ENCODE results near the gene OSMR.

DNA sequence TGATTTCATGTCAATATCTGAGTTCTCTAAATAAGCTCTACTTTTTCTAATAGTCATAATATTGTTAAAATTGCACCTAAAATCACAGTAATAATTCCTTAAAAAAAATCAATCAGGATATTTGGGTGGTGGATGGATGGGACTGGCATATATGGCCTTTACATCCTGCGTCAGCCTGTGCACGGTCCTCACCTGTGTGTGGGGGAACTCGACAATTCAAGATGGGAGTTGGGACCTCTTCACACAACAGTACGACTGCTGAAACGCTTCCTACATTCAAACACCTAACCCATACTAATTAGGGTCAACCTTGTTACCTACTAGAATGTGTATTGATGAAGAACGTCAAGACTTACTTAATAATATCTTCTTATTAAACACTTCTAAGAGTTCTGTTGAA lies 90.5 kb downstream of the OSMR start:
- TF ChIP-seq POLR2A (IDR thresholded peaks at IDR 0.05) (no peak), POLR2AphosphoS5 (IDR thresholded peaks at IDR 0.05; ENCODE audit: insufficient read depth in 1 of 2, low read depth in 1 of 2) (no peak)
- TF ChIP-seq, protein P1, sequence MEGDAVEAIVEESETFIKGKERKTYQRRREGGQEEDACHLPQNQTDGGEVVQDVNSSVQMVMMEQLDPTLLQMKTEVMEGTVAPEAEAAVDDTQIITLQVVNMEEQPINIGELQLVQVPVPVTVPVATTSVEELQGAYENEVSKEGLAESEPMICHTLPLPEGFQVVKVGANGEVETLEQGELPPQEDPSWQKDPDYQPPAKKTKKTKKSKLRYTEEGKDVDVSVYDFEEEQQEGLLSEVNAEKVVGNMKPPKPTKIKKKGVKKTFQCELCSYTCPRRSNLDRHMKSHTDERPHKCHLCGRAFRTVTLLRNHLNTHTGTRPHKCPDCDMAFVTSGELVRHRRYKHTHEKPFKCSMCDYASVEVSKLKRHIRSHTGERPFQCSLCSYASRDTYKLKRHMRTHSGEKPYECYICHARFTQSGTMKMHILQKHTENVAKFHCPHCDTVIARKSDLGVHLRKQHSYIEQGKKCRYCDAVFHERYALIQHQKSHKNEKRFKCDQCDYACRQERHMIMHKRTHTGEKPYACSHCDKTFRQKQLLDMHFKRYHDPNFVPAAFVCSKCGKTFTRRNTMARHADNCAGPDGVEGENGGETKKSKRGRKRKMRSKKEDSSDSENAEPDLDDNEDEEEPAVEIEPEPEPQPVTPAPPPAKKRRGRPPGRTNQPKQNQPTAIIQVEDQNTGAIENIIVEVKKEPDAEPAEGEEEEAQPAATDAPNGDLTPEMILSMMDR (IDR thresholded peaks at IDR 0.05), result no peak

Measured in vagina (tissue), 2 donors.